ENCODE measurements around the gene NPHP4.

GRCh38 chr1:5878971-5879370 lies 113.3 kb downstream of the NPHP4 start:
- TF ChIP-seq, protein P1, sequence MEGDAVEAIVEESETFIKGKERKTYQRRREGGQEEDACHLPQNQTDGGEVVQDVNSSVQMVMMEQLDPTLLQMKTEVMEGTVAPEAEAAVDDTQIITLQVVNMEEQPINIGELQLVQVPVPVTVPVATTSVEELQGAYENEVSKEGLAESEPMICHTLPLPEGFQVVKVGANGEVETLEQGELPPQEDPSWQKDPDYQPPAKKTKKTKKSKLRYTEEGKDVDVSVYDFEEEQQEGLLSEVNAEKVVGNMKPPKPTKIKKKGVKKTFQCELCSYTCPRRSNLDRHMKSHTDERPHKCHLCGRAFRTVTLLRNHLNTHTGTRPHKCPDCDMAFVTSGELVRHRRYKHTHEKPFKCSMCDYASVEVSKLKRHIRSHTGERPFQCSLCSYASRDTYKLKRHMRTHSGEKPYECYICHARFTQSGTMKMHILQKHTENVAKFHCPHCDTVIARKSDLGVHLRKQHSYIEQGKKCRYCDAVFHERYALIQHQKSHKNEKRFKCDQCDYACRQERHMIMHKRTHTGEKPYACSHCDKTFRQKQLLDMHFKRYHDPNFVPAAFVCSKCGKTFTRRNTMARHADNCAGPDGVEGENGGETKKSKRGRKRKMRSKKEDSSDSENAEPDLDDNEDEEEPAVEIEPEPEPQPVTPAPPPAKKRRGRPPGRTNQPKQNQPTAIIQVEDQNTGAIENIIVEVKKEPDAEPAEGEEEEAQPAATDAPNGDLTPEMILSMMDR (IDR thresholded peaks at IDR 0.05; ENCODE audit: low read length): no peak
- no peak for TF ChIP-seq EZH2phosphoT487 (IDR thresholded peaks at IDR 0.05; ENCODE audit: low read length)

Data from MM.1S (cell line).